GM19438 (cell line): ENCODE data around the gene WDR38.

Experiments
- ATAC-seq: cut with Tn5 transposase; IDR thresholded peaks from one replicate; pipeline ENCODE4 v1.9.1; 2021; ENCODE audit warnings: low read depth; ENCODE audit not compliant: unreplicated experiment

Gene WDR38

GRCh38 chr9:124855944-124856765 is 2.9 kb downstream of the WDR38 start:
- no peak for ATAC-seq

GRCh38 chr9:124857533-124858162 is 4.4 kb downstream of the WDR38 start:
- no peak for ATAC-seq

DNA sequence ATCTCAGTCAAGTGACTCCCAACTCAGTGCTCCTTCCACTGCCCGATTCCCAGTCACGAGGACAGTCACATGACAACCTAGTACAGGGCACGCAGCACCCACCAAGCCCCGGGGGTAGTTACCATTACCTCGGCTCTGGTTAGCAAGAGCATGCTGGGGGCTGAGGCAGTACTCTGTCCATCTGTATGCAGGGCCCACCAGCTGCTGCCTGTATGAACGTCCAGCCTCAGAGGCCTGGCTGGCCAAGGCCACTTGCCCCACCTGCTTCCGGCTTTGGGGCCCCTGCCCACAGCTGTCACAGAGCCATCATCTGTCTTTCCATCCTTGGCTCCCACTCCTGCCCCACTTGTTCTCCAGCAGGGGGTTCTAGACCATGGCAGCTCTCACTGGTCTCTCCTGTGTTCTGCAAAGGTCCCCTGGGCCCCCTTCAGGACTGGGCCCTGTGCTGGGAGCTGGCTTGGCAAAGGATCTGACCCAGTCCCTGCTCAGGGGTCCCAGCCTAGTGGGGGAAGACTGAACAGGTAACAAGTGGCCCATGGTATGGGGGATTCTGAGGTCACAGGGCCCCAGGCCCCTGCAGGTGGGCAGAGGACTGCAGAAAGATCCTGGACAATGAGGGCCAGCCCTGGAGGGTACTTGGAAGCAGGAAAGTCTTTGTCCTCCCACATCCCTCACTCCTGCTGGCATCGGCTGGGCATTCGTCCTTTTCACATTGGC is 5.2 kb downstream of the WDR38 start:
- no peak for ATAC-seq

DNA sequence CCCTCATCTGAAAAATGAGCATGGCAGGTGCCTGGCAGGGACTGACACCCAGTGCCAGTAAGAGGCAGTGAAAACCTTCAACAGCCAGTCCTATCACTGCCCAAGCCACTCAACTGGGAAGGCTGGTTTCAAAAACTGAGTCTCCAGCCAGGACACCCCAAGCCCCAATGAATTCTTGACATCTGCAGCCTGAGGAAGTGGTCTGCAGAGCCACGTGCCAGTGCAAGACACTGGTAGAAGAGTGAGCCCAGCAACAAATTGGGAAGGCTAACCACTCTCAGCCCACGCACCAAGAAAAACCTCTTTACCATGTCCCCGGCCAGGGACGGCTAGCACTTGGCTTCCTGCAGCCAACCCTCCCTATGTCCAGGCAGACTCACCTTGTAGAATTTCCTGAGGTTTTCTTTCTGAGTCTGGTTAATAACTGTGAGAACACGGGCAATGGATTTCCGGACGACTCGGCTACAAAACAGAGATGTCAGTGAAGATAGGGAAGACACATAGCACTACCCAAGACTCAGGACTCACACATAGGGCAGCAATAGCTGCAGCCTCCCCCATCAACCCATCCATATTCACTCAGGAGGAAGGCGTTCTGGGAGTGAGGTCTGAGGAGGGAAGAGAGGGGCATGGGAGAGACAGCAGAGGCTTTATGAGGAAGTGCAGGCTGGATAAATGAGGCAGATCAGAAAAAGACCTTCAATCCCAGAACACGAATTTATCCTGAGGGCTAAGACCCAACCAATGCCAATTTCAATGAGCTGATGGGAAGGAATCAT is 6.7 kb downstream of the WDR38 start:
- no peak for ATAC-seq

- no peak for ATAC-seq
Observed at GRCh38 chr9:124860582-124861341, 7.5 kb downstream of the WDR38 start.

DNA sequence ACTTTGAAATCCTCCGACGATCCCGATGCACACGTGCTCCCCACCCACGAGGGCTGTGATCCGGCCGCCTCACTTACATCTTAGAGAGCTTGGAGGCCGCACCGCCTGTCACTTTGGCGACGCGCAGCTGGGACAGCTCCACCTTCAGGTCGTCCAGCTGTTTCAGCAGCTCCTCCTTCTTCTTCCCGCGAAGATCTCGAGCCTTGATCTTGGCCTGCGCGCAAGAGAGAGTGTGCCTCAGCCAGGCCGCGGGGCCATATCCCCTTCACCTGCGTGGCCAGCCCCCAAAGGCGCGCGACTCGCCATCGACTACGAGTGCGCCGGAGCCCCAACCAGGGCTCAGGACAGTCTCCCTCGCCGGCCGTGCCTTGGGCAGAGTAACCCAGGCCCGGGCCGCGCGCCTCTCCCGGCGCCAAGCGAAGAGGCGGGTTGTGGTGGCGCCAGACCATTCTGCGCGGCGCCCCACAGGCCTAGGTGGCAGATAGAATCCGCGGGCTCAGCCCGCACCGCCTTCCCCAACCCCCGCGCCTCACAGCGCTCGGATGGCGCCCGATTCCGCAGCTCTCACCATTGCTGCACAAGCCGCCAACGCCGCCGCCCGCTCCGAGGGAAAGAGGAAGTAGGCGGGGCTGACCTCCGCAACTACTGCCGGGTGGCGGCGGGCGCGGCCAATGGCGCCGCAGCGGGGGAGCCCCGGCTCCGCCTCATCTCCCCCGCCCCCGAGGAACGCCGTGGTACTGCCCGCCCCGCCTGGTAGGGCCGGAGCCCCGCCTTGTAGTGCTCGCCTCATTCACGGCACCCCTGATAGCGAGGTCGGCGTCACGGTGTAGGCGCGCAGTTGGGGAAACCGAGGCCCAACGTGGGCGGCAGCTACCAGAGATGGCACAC is 8.3 kb downstream of the WDR38 start, which contains the start of the genes ARPC5L and RPL35:
TSS of gene ARPC5L (plus strand) at position 789 of the 888 bp plus-strand sequence. CDS start 7,161 bp downstream, outside the sequence.
TSS of gene RPL35 (minus strand) at position 616 of the 888 bp plus-strand sequence. CDS start at position 571, 45 bp downstream.
- peak; percentile 83 for ATAC-seq

DNA sequence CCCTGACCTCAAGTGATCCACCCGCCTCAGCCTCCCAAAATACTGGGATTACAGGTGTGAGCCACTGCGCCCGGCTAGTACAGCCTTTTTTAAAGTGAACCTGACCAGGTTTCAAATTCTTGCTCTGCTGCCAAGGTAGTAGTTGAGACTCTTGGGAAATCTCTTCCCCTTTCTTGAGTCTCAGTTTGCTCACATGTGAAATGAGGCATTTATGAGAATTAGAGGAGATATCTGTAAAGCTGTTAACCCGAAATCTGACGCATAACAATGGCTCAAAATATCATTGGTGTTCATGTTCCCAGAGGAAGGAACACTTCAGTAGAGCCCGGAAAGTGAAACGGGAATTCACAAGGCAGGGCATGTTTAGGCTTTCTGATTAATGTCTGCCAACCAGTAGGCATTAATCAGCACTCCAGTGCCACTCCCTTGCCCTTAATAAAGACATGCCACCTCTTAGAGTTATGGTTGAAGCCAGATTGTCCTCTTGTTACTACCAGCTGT is 10.2 kb downstream of the WDR38 start:
- ATAC-seq, result no peak

DNA sequence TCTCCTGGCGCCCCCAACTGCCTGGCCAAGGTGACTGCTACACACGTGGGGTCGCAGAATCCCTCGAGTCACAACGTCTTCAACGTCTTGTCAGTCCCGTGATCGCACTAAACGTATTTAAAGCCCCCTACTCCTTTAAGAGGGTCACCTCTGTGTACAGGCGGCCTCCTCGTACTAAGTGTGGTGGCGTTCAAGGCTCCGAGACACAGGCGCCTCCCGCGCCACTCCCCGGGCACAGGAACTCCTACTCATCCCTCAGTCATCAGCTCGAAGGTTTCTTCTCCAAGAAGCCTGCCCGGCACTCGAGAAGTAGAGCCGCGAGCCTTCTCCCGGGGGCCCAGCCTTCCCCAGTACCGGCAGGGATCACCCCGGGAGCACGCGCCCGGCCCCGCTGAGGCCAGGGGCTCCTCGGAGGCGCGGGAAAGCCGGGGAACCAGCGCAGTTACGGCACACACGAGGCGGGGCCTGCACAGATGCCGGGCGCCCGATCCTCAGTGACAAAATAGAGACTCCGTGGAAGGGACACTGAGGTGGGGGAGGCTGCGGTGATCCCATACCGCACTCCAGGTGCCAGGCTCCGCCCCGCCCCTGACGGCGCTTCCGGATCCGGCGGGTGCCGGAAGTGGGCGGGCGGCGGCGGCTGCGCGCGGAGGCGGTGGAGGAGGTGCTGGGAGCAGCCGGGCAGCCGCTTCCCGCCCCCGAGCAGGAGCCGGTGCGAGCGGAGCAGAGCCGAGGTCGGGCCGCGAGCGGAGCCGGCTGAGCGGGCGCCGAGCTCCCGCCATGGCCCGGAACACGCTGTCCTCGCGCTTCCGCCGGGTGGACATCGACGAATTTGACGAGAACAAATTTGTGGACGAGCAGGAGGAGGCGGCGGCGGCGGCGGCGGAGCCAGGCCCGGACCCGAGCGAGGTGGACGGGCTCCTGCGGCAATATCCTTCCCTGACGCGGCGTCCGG is 15.5 kb downstream of the WDR38 start:
- peak; percentile 52 for ATAC-seq

GRCh38 chr9:124869466-124869985 is 16.3 kb downstream of the WDR38 start:
- peak; percentile 10 for ATAC-seq

GRCh38 chr9:124869986-124870560 is 16.8 kb downstream of the WDR38 start:
- peak; percentile 25 for ATAC-seq

DNA sequence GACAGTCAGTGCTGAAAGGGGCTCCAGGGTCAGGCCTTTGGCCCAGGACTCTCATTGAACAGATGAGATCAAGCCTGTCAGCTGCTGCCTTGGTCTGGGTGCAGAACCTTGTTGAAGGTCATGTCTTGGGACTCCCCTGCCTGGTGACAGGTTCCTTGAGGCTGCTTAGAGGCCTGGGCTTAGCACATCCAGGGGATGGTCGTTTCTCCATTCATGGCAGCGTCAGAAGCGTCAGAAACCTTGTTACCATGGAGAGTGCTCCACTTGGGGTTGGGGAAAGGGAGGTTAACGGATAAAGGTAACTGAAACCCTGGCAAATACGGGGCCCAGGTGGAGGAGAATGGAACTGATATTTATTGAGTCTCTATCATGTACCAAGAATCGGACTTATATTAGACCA is 17.5 kb downstream of the WDR38 start:
- ATAC-seq, result no peak

GRCh38 chr9:124871156-124871561 is 17.9 kb downstream of the WDR38 start:
- no peak for ATAC-seq

DNA sequence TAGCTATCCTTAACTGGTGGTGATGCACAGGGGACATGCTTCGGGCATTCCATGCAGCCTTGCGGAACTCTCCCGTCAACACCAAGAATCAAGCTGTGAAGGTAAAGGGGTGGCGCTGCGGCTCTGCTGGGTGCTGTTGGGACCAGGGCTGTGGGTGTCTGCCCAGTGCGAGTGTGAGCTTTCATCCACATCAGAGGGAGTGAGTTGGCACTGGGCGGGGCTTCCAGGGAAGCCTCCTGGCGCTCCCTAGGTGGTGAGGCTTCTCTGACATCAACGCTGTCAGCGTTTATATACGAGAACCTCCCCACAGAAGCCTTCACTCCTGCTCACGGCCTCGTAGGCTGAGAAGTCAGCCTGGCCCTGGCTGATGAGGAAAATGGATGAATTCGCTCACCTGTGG is 20.4 kb downstream of the WDR38 start:
- ATAC-seq, result no peak

DNA sequence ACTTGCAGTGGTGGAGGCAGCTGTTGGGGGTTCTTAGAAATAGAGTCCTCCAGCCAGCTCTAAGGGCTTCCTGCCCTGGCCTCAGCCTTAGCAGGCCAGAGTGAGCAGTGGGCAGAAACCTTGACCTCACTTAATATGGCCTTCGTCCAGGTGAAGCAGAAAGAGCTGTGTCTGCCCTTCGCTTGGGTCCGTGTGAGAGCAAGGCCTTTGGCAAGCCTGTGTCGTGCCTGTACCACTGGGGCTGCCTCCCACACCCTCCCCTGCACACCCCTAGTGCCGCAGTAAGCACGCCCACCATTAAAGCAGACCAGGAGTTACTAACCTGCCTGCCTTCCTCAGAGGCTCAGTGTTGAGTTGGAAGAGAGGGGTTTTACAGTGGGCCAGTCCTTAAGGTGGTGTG is 22.2 kb downstream of the WDR38 start:
- ATAC-seq, result no peak

DNA sequence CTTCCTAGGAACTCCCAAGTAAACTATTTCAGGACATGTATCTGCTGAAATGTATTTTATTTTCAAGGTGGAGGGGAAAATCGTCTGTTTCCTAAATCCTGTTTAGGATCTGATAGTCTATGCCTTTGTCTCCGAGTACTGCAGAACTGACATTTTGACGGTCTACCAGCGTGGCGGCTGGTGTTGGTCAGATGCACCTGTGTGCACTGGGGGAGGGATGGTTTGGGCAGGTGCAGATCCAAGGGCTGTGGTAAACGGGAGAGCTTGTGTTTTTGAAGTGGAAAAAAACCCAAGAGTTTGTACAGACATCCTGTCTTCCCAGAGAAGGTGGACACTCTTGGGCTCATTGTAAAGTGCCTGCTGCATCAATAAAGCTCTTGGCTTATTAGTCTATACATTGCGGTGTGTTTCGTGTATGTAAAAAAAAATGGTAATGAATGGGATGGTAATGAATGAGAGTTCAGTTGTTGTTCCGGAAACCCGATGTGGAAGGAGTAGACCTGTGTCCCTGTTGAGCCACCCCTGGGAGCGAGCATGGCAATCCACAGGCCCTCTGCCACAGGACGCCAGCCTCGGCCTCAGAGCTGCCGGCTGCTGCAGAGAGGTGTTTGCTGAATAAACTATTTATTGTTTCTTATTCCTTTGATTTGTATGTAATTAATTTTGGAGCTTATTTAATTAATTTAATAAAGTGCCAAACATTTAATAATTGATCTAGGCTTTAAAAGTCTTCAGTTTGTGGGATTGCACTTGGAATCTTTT is 23.9 kb downstream of the WDR38 start:
- ATAC-seq, result no peak

- ATAC-seq, result no peak
Observed at GRCh38 chr9:124878021-124878420, 24.8 kb downstream of the WDR38 start.
